GM23338 (cell line): ENCODE data around the gene LUZP2.

ENCODE experiments used
- CTCF ChIP-seq, 2 experiments: fragments of 200-600 bp in 1 of 2; sonication (generic) in 1 of 2; conservative IDR thresholded peaks; 2 replicates each; pipeline versions ENCODE4 v1.5.1 to v1.6.1; 2016 to 2017; ENCODE audit warnings: antibody characterized with exemption in 2 of 2, low read depth in 2 of 2, mild to moderate bottlenecking in 2 of 2, moderate library complexity in 1 of 2
- EZH2 ChIP-seq: fragments of 200-600 bp; sonication (generic); IDR thresholded peaks from one replicate; pipeline ENCODE4 v1.8.0; 2017; ENCODE audit warnings: antibody characterized with exemption, mild to moderate bottlenecking, low read depth; ENCODE audit not compliant: unreplicated experiment
- EZH2phosphoT487 ChIP-seq: fragments of 200-600 bp; sonication (generic); IDR thresholded peaks from one replicate; pipeline ENCODE4 v1.8.1; 2018; ENCODE audit warnings: antibody characterized with exemption; ENCODE audit not compliant: unreplicated experiment
- JUNB ChIP-seq: IDR thresholded peaks from one replicate; pipeline ENCODE4 v1.6.1; 2016; ENCODE audit warnings: antibody characterized with exemption; ENCODE audit not compliant: unreplicated experiment
- POLR2AphosphoS5 ChIP-seq: IDR thresholded peaks from 2 replicates; pipeline ENCODE4 v1.6.1; 2016; ENCODE audit warnings: antibody characterized with exemption, low read depth
- REST ChIP-seq: IDR thresholded peaks from one replicate; pipeline ENCODE4 v1.6.1; 2018; ENCODE audit warnings: antibody characterized with exemption; ENCODE audit not compliant: unreplicated experiment
- ZNF114 ChIP-seq: fragments of 250-450 bp; sonication (Bioruptor Pico); IDR thresholded peaks from 2 replicates; pipeline ENCODE4 v1.5.0; 2020; ENCODE audit warnings: mild to moderate bottlenecking, moderate library complexity
- ZNF331 ChIP-seq: fragments of 250-450 bp; sonication (Bioruptor Pico); IDR thresholded peaks from 2 replicates; pipeline ENCODE4 v1.5.0; 2020; ENCODE audit warnings: low read depth, mild to moderate bottlenecking, moderate library complexity
- ZNF462 ChIP-seq: fragments of 250-450 bp; sonication (Bioruptor Pico); IDR thresholded peaks from 2 replicates; pipeline ENCODE4 v1.5.0; 2020; ENCODE audit warnings: mild to moderate bottlenecking, moderate library complexity

- TF ChIP-seq EZH2phosphoT487 (no peak), CTCF (conservative IDR thresholded peaks at IDR 0.05; ENCODE audit: low read depth in 2 of 2) (no peak), EZH2 (no peak), JUNB (no peak), REST (no peak), POLR2AphosphoS5 (no peak), ZNF114 (no peak), ZNF462 (CRISPR knock-in tag) (no peak), ZNF331 (CRISPR knock-in tag) (no peak)
These were observed 25.8 kb upstream of the LUZP2 start for GRCh38 chr11:24471084-24471483.
